HL-60/S4 treated with retinoic acid at 250 ng/mL for 4 days and 3 days (cell line): ENCODE data around the gene LRRC42.
"Not testable (repeated sequence)": the region's sequence is repeated elsewhere in the genome, so short reads cannot be mapped to it uniquely, and the experiment has no call there.

ENCODE experiments used
- in situ Hi-C: fragments of 300-500 bp; cut with MboI; formaldehyde crosslinking; loops from 2 replicates; pipeline ENCODE4 v1.7.0; 2022; ENCODE audit warnings: low sequenced_read_pairs

LRRC42 gene

GRCh38 chr1:54003249-54003646 lies 57.1 kb downstream of the LRRC42 start:
- in situ Hi-C loops: no loop called here

- in situ Hi-C loops: not testable (repeated sequence)
Observed at GRCh38 chr1:54003750-54004480, 57.8 kb downstream of the LRRC42 start.

- in situ Hi-C loops: no loop called here
Observed at GRCh38 chr1:54004481-54005049, 58.4 kb downstream of the LRRC42 start.

- in situ Hi-C loops: no loop called here
Observed at GRCh38 chr1:54006508-54006907, 60.4 kb downstream of the LRRC42 start.

GRCh38 chr1:54007613-54008012 lies 61.5 kb downstream of the LRRC42 start:
- in situ Hi-C loops: no loop called here

GRCh38 chr1:54008876-54009275 lies 62.7 kb downstream of the LRRC42 start:
- in situ Hi-C loops: no loop called here

GRCh38 chr1:54009406-54009805 lies 63.3 kb downstream of the LRRC42 start:
- in situ Hi-C loops: no loop called here

- in situ Hi-C loops: no loop called here
Observed at GRCh38 chr1:54010415-54011117, 64.4 kb downstream of the LRRC42 start.

GRCh38 chr1:54011316-54012007 lies 65.3 kb downstream of the LRRC42 start:
- in situ Hi-C loops: no loop called here

GRCh38 chr1:54012008-54012325 lies 65.8 kb downstream of the LRRC42 start:
- in situ Hi-C loops: no loop called here

- in situ Hi-C loops: no loop called here
Observed at GRCh38 chr1:54012863-54013262, 66.7 kb downstream of the LRRC42 start.

- in situ Hi-C loops: no loop called here
Observed at GRCh38 chr1:54013393-54014008, 67.4 kb downstream of the LRRC42 start.

GRCh38 chr1:54014009-54014629 lies 68.0 kb downstream of the LRRC42 start:
- in situ Hi-C loops: no loop called here

GRCh38 chr1:54016343-54017282 lies 70.5 kb downstream of the LRRC42 start:
- in situ Hi-C loops: no loop called here
